Stimulated activated CD8-positive, alpha-beta memory T cell treated with anti-CD3 and anti-CD28 coated beads, Interleukin-15, amount 100 ng/mL, for 1 hour (primary cell): Measurements from ENCODE around the gene METTL3.

Experiments used
- DNase-seq: peaks from one replicate; pipeline ENCODE4 v3.0.0-alpha.2; 2020; ENCODE audit warnings: low read depth

METTL3 gene

DNA sequence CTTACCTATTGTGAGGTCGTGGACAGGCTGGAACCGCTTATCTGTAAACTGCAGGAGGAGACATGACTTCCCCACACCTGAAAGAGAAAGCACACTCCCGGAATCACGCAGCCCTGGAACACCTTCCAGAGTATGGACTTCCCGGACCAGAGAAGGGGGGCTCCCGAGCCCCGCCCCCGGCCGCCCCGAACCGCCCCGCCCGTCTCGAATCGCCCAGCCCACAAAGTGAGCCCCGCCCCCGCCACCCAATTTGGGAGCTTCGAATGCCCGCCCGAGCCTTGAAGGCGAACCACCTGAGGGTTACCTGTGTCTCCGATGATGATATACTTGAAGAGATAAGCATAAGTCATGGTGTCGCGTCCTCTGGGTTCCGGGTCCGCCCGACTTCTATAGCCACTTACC is 34.6 kb downstream of the METTL3 start:
- no peak for DNase-seq

DNA sequence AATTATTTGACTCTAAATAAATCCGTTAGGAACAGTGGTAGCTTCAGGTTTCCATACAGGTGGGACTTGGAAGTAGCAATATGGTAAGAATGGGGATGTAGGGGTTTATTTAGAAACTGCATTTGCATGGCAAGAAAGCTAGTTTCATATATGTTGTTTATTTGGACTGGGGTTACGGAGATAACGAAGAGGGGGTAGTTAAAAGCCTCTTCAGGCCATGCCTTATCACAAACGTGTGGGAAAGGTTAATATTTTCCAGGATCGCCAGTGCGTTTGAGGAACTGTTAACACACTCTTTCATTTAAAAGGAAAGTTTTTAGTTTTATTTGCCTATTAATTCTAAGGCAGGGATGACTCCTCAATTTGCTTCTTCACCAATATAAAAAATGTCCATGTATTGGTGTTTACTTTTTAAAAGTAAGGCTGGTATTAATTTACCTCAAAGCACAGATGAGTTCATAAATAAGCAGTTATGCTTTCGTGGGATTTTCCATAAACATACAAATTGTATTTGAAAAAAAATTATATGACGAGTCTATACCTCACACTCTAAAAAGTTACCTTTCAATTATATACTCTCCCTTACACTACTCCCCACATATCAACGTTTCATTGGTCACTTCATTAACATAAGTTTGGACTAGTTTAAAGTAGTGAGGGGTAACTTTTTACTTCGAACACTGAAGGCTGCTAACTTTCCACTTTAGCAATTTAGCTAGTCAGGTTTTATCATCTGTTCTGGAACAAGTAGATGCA is 35.2 kb downstream of the METTL3 start:
- no peak for DNase-seq

- no peak for DNase-seq
Observed at GRCh38 chr14:21467616-21468015, 43.5 kb downstream of the METTL3 start.

DNA sequence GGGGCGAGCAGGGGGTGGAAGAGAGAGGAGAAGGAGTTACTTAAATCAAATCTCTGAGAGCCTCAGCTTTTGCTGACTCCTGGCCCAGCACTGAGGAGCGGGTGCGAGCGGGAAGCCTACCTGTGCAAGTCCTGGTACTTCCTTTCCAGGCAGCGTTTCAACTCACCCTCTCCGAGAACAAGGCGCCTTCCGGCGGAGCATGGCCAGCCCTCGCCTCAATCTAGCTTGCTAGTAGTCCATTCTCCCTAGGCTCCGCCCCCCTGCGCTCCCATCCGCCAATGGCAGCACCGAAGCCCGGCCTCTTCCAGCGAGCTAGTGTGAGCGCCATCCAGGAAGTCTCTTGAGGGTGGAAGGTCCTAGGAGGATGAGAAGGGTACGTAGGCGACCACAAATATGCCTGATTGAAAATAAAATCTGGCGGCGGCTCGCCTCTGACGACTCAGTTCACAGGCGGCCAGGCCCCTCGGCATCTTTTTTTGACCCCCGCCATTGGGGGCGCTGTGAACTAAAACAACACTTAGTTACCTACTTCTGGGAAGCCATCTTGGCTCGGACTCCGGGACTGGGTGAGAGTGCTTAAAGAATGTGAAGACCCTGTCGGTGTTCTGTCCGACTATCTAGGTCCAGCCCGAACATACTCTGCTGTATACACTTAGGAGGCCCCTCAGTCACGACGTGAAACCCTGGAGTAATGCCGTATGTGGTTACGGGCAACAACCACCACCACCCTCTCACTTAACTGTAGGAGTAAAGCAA is 55.0 kb downstream of the METTL3 start, which contains the start of gene CHD8:
Gene CHD8, minus strand, starts transcription at position 212 of the 756 bp plus-strand sequence. CDS start 24,480 bp downstream, outside the sequence.
- DNase-seq, result peak; percentile 97

- DNase-seq, result no peak
Observed at GRCh38 chr14:21455592-21455911, 55.6 kb downstream of the METTL3 start.

- DNase-seq, result no peak
Observed at GRCh38 chr14:21454843-21455544, 56.1 kb downstream of the METTL3 start.

- DNase-seq, result no peak
Observed at GRCh38 chr14:21449899-21450216, 61.3 kb downstream of the METTL3 start.
